ENCODE data around the gene CCDC158.
"Not testable (repeated sequence)": the region's sequence is repeated elsewhere in the genome, so short reads cannot be mapped to it uniquely, and the experiment has no call there.

Gene CCDC158

DNA sequence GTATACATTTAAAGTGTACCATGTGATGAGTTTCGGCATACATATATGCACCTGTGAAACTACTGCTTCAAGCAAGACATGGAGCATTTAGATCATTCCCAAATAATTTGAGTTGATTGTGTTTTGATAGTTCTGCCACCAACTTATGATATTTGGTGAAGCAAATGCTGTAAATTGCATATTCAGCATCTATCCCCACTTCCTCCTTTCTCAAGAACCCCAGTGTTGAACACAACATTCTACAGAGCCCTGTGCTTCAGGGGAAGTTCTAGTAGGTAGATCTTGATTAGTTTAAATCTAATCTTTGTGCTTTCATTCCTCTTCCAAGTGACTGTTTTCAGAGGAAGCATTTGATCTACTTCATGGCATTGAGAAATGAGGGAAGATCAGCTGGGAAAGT, 8.7 kb upstream of the CCDC158 start:
- no peak for DNase-seq (ENCODE audit: low read depth)

DNA sequence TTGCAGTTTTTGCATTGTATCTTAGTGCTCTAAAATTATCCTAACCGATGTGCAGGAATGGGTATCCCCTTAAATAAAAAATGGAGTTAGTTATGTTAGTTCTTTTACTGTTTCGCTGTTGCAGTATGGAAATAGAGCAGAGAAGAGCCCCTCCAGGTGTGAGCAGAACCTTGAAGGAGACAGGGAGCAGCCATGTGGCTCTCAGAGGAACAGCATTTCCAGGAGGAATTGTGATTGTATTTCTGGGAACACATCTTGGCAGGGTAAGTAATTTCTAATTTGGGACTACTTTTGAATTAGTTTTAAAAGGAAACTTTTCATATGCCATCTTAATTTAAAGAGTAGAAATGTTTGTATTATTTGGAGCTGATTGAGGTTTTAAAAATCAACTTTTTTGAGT, 5.3 kb upstream of the CCDC158 start:
- no peak for DNase-seq (ENCODE audit: low read depth)

DNA sequence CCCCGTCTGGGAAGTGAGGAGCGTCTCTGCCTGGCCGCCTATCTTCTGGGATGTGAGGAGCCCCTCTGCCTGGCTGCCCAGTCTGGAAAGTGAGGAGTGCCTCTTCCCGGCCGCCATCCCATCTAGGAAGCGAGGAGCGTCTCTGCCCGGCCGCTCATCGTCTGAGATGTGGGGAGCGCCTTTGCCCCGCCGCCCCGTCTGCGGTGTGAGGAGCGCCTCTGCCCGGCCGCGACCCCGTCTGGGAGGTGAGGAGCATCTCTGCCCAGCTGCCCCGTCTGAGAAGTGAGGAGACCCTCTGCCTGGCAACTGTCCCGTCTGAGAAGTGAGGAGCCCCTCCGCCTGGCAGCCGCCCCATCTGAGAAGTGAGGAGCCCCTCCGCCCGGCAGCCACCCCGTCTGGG, 2.2 kb upstream of the CCDC158 start:
- DNase-seq (ENCODE audit: low read depth), result not testable (repeated sequence)

DNA sequence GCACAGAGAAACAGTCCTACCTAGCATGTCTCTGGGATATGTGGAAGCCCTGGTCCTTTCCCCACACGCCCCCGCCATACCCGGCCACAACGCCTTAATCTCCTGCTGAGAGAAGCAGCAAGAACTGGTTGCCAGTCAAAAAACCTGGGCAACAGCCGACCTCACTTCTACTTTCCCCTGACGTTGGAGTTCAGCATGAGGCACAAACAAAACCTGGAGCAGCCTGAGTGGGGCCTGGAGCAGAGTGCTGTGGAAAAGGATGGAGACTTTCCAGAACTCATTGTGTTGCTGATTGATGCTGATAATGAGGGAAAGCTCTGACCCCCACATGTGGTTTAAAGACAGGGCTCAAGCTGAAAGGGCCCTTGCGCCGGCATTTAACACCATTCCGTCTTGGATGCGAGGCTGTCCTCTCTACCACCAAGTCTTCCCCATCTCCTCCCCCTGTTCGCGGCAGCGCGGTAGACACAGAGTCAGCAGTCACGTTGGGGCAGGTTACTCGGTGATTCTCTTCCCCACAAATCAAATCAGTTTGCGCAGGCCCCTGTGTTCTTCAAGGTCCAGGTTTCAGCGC, 666 bp downstream of the CCDC158 start:
- DNase-seq (ENCODE audit: low read depth), result no peak

DNA sequence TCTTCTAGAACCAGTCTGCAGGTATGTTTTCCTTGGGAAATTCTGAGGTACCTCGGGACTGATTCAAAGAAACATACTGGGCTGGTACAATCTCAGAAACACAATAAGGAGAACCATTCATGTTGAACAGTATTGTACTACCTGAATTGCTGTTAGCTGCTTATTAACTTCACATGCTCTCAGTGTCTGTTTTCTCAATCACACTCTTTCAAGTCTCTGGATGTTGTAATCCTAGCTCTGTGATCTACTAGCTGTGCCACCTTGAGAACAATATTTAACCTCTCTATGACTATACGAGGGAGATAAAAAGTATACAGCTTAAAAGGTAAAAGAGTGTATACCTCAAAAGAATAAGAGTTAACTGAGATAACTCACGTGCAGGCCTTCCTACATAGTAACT, 10.3 kb downstream of the CCDC158 start:
- no peak for DNase-seq (ENCODE audit: low read depth)

DNA sequence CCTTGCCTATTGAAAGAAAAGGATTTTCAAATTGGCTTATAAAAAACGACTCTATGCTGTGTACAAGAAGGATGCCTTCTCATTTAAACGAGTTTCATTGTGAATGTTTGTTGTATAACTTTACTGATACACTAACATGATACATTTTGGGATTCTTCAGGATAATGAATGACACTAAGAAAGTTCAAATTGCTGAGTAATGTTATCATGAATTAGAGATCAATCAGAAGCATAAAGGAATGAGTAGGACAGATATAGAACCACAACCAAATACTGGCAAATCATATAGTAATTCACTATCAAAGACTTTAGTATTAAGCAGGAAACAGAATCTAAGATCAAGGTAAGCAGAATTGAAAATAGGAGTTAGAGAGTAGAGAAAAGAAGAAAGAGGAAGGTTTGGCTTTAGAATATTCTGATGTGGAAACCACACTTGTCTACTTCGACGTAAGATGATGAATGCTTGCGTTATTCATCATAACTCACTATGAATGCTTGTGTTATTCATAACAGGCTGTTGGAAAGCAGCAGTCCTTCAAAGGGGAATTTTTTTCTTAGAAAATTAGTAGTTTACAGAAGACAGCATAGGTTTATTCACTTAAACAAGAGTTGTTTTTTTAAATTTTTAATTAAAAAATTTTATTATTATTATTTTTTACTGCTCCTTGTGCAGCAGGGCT, 13.4 kb downstream of the CCDC158 start:
- DNase-seq (ENCODE audit: low read depth), result no peak

DNA sequence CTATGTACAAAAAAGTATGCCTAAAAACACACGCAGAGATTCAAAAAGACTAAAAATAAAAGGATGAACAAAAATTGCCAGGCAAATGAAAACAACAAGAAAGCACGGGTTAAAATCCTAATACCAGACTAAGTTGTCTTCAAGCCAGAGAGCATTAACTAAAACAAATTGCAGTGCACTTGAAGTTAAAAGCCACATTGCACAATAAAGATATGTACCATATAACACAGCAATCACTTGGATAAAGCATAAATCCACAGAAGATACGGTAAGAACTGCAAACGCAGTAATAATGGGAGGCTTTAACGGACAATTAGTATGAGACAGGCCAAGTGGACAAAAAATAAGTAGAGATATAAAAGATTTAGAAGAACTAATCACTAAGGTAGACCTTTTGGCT, 14.9 kb downstream of the CCDC158 start:
- DNase-seq (ENCODE audit: low read depth), result no peak

DNA sequence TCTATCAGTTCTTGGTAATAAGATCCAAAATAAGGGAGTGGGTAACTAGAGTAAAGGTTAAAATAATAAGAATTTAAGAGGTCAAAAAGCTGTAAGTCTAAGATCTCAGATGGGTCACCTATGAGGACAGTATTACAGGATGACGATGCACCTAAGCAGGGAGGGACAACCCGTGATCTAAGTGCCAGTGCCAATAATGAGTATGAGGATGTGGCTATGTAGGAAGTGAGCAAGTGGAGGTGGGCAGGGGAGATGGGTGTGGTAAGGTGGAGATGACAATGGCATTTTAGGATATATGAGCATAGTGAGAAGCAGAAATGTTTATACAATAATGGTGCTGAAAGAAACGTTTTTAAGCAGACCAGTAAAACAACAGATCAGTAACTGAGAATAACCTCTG, 19.3 kb downstream of the CCDC158 start:
- no peak for DNase-seq (ENCODE audit: low read depth)

DNA sequence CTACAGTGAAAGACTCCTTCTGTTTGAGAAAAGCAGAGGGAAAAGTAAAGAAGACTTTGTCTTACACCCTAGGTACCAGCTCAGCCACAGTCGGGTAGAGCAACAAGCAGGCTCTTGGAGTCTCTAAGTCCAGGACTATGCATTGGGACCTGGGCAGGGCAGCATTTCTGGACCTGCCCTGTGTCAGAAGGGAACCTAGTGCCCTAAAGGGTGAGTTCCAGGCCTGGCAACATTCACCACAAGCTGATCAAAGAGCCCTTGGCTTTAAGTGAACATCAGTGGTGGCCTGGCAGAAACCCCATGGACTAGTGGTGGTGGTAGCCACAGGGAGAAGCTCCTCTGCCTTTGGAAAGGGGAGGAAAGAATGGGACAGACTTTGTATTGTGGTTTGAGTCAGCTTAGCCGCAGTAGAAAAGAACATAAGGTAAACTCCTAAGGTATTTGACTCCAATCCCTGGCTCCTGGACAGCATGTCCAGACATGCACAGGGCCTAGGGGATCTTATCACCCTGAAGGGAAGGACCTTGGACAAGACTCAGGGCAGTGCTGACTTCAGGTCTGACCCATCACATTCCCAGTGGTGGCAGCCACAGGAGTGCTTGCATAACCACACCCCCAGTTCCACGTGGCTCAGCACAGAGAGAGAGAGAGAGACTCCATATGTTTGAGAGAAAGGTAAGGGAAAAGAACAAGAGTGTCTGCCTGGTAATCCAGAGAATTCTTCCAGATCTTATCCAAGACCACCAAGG, 32.6 kb downstream of the CCDC158 start:
- DNase-seq (ENCODE audit: low read depth), result no peak

DNA sequence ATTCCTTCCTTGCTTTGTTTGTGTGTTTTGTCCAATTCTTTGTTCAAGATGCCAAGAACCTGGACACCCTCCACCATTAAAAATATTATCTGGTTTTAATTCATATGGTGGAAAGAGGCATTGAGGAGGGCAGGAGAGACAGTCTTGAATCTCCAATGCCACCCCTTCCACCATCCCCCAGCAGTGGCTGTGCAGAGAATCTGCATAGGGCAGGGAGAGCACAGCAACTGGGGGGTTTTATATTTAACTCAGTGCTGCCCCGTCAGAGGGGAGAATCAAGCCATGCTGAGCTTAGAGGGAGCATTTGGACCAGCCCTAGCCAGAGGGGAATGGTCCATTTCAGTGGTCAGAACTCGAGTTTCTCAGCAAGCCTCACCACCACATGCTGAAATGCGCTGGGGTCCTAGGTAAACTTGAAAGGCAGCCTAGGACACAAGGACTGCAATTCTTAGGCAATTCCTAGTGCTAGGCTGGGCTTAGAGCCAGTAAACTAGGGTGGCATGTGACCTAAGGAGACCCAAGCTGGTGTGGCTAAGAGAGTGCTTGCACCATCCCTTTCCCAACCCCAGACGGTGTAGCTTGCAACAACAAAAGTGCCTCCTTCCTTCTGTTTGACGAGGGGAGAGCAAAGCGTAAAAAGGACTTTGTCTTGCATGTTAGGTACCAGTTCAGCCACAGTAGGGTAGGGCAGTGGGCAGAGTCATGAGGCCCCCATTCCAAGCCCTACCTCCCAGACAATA, 34.2 kb downstream of the CCDC158 start:
- DNase-seq (ENCODE audit: low read depth), result no peak

DNA sequence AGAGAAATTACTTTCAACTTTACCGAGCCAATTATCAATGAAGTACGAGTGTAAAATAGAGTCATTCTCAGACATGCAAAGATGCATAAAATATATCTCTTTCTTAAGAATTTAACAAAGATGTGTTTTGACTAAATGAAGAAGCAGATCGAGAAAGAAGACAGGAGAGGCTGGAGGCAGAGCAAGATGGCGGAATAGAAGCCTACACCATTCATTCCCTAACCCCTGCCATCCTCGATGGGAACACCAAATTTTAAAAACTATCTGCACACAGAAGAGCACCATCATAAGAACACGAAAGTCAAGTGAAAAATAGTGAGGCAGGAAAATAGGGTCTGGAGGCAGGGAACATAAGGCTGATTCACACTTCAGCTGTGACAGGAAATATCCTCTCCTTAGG, 35.0 kb downstream of the CCDC158 start:
- DNase-seq (ENCODE audit: low read depth), result no peak

DNA sequence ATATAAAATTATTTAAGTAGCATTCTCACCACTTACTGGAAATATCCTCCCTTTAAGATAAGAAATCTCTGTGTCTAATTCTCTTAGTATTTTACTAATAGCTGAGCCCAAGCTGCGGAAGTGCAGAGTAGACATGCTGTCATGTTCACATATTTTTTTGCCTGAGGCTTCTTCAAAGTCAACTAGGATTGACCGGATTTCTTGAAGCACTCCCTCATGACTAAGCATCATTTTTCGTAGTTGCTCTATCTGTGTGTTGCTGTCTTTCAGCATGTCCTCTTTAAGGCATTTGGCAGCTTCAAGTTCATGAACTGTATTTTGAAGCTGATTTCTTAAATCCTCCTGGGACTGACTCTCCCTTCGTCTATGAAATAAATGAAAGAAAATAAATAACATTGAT, 36.9 kb downstream of the CCDC158 start:
- no peak for DNase-seq (ENCODE audit: low read depth)

DNA sequence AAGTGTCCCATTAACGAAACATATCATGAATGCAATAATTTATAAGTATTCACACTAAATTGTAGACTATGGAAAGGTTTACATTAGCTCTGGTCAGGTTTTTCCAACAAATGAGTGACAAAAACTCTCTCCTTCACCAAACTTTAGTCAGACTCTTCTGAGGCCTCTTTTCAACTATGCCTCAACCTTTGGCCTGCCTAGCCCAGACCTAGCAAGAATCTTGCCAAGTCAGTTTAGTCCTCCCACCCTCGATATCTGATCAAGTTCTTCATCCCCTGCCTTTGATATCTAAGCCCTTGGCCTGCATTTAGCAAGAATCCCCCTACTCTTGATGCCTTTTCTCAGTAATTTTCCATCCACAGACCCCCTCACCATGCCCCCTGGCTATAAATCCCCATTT, 37.9 kb downstream of the CCDC158 start:
- DNase-seq (ENCODE audit: low read depth), result no peak

DNA sequence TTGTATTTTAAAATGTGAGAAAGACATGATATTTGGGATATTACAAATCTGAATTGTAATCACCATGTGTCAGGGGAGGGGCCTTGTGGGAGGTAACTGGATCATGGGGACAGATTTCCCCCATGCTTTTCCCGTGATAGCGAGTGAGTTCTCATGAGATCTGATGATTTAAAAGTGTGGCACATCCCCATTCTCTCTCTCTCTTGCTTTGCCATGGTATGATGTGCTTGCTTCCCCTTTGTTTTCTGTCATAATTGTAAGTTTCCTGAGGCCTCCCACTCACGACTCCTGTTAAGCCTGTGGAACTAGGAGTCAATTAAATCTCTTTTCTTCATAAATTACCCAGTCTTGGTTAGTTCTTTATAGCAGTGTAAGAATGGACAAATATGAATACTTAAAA, 39.0 kb downstream of the CCDC158 start:
- DNase-seq (ENCODE audit: low read depth), result no peak

DNA sequence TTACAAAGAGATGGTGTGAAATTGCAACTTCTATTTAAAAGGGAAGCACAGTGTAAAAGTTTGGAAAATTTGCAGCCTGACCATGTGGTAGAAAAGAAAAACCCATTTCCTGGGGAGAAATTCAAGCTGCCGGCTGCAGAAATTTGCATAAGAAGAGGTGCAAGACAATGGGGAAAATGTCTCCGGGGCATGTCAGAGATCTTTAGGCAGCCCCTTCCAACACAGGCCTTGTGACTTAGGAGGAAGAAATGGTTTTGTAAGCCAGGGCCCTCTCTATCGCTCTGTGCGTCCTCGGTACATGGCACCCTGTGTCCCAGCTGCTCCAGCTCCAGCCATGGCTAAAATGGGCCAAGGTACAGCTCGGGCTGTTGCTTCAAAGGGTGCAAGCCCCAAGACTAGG, 40.4 kb downstream of the CCDC158 start:
- DNase-seq (ENCODE audit: low read depth), result no peak

DNA sequence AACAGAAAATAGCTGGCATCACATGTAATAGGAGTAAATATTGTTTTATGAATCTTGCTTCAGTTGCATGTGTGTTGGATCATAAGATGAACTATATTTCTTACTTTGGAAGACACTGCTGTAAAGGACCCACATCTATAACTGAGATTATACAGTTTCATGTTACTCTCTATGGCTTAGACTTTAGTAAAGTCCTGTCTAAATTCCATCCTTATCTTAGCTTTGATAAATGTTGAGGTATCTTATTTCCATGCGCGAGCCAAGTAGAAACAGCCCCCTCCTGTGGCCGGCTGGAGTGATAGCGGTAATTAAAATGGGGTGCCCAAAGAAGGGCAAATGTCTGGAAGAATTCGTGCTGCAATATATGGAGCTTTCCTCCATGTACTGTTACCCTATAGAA, 43.0 kb downstream of the CCDC158 start:
- DNase-seq (ENCODE audit: low read depth), result peak; percentile 12

DNA sequence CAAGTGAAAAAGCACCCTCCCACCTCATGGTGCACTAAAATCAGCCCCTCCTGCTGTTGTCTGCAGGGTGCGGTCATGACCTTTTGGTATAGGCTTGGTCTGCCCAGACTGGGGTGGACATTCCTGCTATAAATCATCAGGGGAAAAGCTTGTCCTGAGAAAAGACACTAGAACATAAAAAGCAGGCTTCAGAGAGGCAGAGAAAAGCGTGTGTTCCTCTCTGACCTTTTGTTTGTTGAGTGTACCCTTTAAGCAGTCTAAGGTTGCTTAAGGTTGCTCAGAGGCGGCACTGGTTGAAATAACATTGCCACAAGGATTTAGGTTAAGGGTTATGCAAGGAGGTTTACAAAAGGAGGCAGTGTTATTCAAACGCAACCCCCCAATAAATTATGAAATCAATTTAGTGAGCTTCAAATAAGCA, 43.5 kb downstream of the CCDC158 start:
- DNase-seq (ENCODE audit: low read depth), result no peak

DNA sequence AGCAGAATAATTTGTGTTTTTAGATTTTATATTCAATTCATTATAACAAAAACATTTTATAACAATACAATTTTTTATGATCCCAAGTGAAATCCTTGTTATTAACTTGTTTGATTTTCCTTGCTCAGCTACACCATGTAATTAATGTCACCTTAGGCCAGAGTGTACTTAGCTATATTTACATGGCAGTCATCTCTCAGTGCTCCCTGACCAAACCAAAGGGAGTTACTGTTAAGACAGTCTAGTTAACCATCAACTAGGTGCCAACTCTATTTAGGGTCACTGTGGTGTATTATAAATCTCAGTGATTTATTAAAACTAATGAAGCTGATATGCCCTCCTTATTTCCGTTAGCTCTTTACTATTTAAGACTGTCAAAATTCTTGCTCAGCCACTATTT, 44.4 kb downstream of the CCDC158 start:
- no peak for DNase-seq (ENCODE audit: low read depth)

DNA sequence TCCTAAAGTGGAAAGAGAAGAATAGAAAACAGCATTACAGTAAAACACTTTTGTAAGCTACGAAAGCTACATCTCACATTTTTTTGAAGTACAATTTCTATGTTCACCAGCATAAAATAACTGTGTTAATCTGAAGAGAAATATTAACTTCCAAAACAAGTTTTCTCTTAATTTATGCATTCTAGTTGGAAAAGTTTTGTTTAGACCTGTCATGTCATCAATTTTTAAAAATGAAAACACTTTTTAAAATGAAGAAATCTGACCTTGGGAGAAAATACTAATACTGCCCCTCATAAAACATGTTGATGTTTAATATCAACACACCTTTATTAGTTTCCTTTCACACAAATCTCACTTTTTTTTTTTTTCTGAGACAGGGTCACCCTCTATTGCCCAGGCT, 45.2 kb downstream of the CCDC158 start:
- no peak for DNase-seq (ENCODE audit: low read depth)

DNA sequence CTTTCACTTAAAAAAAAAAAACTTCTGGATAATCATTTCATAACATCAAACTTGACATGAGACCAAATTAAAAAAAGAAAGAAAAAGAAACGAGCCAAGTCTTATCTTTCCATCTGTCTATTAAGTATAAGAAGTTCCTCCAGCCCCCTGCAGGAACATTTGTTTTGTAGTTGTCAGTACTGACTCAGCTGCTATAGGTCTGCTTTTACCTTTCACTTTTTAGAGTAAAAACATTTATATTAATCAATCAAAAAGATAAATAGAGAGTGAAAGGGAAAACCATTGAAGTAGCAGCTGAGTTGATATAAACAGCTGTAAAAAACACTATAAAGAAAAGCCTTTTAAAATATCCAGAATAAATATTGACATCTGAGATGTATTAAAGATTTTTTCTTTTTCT, 46.1 kb downstream of the CCDC158 start:
- no peak for DNase-seq (ENCODE audit: low read depth)

DNA sequence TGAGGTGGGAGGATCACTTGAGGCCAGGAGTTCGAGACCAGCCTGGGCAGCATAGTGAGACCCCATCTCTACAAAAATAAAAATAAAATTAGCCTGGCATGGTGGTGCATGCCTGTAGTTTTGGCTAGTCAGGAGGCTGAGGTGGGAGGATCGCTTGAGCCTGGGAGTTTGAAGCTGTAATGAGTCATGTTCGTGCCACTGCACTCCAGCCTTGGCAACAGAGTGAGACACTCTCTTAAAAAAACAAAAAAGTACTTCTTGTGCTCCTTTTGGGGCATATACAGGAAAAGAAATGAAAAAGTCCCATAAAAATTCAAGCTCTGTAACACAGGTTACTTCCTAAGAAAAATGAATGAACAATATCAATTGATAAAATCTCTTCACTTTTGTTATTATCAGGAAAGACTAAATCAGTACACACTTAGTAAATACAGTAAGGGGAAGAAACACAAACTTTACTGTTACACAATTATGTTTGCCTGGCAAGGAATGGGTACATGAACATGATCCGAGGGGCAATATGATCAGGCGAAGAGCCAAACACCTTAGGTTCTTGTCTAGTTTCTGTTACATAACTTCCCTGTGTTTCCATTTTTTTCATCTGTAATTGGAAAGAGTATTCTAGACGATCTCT, 46.9 kb downstream of the CCDC158 start:
- no peak for DNase-seq (ENCODE audit: low read depth)

DNA sequence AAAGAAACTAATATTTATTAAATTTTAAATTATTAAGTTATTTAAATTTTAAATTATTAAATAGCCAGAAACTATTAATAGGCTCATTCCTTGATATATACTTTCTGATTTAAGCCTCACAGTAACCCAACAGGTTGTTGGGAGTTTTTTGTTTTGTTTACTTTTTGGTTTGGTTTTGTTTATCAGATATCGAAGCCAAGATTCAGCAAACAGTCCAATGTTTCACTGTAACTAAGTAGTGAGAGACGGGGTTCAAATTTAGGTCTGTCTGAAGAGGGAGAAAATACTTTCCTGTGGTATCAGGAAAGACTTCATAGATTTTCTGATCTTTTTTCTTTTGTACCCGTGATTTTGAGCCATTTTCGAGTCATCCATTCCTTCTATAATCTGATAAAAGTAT, 54.2 kb downstream of the CCDC158 start:
- DNase-seq (ENCODE audit: low read depth), result no peak

Data from stimulated activated CD8-positive, alpha-beta memory T cell treated with anti-CD3 and anti-CD28 coated beads, Interleukin-15, amount 100 ng/mL, for 1 hour (primary cell).